WERI-Rb-1 (cell line): ENCODE data around the gene KCNT1.
A peak's percentile ranks its signal among the peaks of the same experiment; 100 is the strongest.

Experiments used
- DNase-seq: peaks from one replicate; pipeline ENCODE4 v3.0.0-alpha.2; 2020
- H3K27ac ChIP-seq: fragments of 250-450 bp; sonication (Bioruptor Pico); 2 replicates; pipeline ENCODE4 v1.5.1; 2020; ENCODE audit warnings: mild to moderate bottlenecking, moderate library complexity
- H3K27me3 ChIP-seq: fragments of 250-450 bp; sonication (Bioruptor Pico); 2 replicates; pipeline ENCODE4 v1.5.1; 2021; ENCODE audit warnings: mild to moderate bottlenecking, low read depth, moderate library complexity; ENCODE audit not compliant: insufficient read depth, severe bottlenecking
- H3K36me3 ChIP-seq: fragments of 250-450 bp; sonication (Bioruptor Pico); 2 replicates; pipeline ENCODE4 v1.5.1; 2020; ENCODE audit warnings: mild to moderate bottlenecking, moderate library complexity
- H3K4me3 ChIP-seq: 2 replicates; pipeline ENCODE4 v1.5.1; 2011; ENCODE audit warnings: low read depth, mild to moderate bottlenecking, control low read depth, low read length
- H3K9me3 ChIP-seq: fragments of 250-450 bp; sonication (Bioruptor Pico); 2 replicates; pipeline ENCODE4 v1.5.1; 2021; ENCODE audit warnings: mild to moderate bottlenecking, moderate library complexity; ENCODE audit not compliant: severe bottlenecking
- TF ChIP-seq, protein P1 (sequence below): IDR thresholded peaks from 2 replicates; pipeline ENCODE4 v1.5.1; 2011; ENCODE audit warnings: low read depth, mild to moderate bottlenecking, control low read depth, inconsistent platforms, low read length

The KCNT1 gene

DNA sequence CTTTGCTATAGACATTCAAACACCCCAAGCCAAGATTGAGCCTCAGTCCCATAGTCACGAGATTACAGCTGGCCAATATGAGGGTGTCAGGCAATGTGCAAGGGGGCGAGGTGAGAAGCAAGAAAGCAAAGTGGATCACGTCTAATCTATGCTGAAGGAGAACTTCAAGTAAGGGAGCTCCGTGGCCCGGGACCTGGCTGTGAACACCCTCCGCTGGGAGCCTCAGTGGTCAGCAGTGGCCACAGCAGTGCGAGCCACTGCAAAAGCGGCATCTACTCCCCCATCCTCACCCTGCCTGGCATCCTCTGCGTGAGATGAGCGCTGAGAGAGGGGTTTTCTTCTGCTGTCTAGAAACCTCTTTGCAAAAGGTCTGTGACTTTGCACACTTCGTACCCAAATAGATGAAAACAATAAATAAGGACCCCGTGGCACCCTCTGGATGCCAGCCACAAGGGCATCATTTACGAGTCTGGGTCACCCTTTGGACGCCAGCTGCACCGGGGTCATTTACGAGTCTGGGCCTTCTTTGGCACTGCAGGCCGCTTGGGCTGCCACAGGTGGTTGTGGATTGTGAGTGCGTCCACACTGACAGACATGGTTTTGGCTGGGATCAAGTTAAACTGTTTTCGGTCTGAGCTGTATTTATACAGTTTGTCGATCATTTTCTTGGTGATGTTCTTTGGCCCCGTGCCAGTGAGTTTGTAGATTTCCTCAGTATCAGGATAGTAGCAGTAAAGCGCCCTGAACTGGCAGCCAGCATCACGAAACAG, 109.0 kb downstream of the KCNT1 start:
- no peaks in the 10 kb centered on the region for H3K9me3 ChIP-seq
- TF ChIP-seq, protein P1, sequence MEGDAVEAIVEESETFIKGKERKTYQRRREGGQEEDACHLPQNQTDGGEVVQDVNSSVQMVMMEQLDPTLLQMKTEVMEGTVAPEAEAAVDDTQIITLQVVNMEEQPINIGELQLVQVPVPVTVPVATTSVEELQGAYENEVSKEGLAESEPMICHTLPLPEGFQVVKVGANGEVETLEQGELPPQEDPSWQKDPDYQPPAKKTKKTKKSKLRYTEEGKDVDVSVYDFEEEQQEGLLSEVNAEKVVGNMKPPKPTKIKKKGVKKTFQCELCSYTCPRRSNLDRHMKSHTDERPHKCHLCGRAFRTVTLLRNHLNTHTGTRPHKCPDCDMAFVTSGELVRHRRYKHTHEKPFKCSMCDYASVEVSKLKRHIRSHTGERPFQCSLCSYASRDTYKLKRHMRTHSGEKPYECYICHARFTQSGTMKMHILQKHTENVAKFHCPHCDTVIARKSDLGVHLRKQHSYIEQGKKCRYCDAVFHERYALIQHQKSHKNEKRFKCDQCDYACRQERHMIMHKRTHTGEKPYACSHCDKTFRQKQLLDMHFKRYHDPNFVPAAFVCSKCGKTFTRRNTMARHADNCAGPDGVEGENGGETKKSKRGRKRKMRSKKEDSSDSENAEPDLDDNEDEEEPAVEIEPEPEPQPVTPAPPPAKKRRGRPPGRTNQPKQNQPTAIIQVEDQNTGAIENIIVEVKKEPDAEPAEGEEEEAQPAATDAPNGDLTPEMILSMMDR, result no peak
- no peak overlapping the region for H3K4me3 ChIP-seq
- peaks cover 73% of the 10 kb centered on the region for H3K36me3 ChIP-seq
- H3K27me3 ChIP-seq, result no peaks in the 10 kb centered on the region
- no peak overlapping the region for H3K27ac ChIP-seq
- peak; percentile 4 for DNase-seq

DNA sequence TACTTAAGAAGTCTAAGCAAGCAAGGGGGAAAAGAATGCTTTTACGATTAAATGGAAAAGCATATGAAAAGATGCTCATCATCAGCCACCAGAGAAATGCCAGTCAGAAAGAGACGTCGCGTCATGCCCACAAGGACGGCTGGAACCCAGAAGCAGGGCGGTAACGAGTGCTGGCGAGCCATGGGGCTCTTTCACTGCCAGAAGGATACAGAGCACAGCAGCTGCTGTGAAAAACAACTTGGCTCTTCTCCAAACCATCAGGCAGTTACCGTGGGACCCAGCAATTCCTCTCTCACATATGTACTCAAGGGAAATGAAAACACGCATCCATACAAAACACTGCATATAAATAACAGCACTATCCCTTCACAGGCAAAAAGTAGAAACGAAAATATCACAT, 109.8 kb downstream of the KCNT1 start:
- H3K9me3 ChIP-seq, result no peaks in the 10 kb centered on the region
- peak; percentile 0 for DNase-seq
- no peak overlapping the region for H3K27ac ChIP-seq
- TF ChIP-seq, protein P1, result no peak
- H3K4me3 ChIP-seq, result no peak overlapping the region
- no peaks in the 10 kb centered on the region for H3K27me3 ChIP-seq
- H3K36me3 ChIP-seq, result peaks cover 82% of the 10 kb centered on the region

DNA sequence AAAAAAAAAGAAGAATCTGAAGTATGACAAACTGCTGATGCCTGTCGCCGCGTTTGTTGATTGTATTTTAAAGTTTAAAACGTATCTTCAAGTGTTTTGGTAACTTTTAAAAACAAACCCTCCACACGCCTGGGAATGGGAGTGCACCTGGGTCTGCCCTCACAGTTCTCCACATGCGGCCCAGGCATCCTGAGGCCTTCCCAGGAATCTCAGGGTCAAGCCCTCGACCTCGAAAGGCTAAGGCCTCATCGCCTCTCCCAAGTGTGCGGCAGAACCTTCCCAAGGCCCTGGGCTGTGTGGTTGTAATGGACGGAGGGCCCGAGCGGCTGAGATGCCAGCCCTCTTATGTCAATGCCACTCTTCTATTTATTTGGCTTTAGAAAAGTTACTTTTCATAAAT, 111.0 kb downstream of the KCNT1 start:
- Histone ChIP-seq H3K27ac (no peak overlapping the region), H3K36me3 (peaks cover 92% of the 10 kb centered on the region), H3K27me3 (no peaks in the 10 kb centered on the region), H3K4me3 (no peak overlapping the region), H3K9me3 (no peaks in the 10 kb centered on the region)
- TF ChIP-seq, protein P1, result no peak
- no peak for DNase-seq

DNA sequence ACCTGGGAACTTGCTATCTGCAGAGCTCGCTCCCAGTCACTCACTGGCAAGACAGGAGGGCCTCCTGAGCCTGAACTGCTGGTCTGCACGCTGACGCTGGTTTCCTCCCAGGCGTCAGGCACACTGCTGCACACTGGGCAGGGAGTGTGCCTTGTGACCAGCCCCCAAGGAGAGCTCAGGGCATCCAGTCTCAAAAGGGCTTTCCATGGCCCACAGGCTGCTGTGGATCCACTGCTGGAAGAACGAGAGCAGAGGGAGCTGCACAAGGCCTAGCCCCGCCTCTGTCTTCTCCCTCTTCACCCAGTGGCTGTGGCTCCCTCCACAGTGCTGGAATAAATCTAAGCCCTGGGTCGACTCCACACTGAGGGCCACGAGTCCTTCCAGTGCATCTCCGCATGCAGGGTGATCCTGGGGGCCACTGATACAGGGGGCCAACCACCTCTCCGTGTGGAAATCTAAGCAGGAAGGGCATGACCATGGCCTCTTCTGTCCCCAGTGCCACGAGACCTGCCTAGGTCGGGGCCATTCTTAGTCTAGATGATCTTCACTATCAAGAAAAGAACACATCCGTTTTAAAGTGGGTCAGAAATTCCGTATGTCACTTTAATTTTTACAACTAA, 111.8 kb downstream of the KCNT1 start:
- TF ChIP-seq, protein P1, result no peak
- Histone ChIP-seq H3K27me3 (no peaks in the 10 kb centered on the region), H3K36me3 (peaks cover 97% of the 10 kb centered on the region), H3K27ac (no peak overlapping the region), H3K4me3 (no peak overlapping the region), H3K9me3 (no peaks in the 10 kb centered on the region)
- no peak for DNase-seq

DNA sequence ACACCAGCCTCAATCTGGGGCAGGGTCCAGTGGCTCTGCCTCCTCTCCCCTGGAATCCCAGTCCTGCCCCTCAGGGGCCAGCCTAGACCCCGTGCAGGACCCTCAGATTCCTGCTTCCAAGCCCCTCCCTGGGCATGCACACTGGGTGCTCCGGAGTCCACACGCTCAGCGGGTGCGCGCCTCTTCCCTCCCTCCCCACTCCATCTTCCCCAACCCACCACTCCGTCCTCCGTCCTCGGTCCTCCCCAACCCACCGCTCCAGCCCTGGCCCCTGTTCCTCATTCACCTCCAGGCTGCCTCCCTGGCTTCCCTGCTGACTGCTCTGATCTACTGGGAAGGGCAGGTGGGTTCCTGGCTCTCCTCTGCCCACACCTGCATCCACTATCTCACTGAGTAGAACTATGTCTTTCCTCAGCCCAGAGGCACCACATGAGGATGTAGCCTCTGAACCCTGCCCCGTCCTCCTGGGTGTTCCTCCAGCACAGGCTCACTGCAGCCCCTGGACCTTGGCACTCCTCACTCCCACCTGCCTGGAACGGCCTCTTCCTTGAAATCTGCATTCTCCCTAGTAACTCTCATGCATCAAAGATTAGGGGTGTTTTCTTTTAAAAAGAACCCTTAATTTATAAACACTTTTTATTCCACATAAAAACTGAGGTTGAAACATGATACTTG, 112.6 kb downstream of the KCNT1 start:
- no peaks in the 10 kb centered on the region for H3K9me3 ChIP-seq
- DNase-seq, result no peak
- TF ChIP-seq, protein P1, result no peak
- no peak overlapping the region for H3K27ac ChIP-seq
- H3K36me3 ChIP-seq, result peaks cover 97% of the 10 kb centered on the region
- H3K4me3 ChIP-seq, result no peak overlapping the region
- H3K27me3 ChIP-seq, result no peaks in the 10 kb centered on the region
